ENCODE results near the gene RIMOC1.
A peak's percentile ranks its signal among the peaks of the same experiment; 100 is the strongest.

Gene RIMOC1

GRCh38 chr5:41924872-41925554 is 20.9 kb downstream of the RIMOC1 start, which contains the start of gene FBXO4 (continued):
- TF ChIP-seq ZSCAN4 (tag by site-specific recombination; IDR thresholded peaks at IDR 0.05) (0 out of 2 replicates have a peak, but pooled peaks have one; percentile 22), ZNF677 (tag by site-specific recombination; IDR thresholded peaks at IDR 0.05) (no peak), ZNF585B (tag by site-specific recombination; IDR thresholded peaks at IDR 0.05) (peak; percentile 5; the same call in 1 of the 2 replicates), ZNF518A (tag by site-specific recombination; conservative IDR thresholded peaks at IDR 0.05; ENCODE audit: low read depth) (peak; percentile 43), ZNF16 (tag by site-specific recombination; IDR thresholded peaks at IDR 0.05; ENCODE audit: low read depth) (0 out of 2 replicates have a peak, but pooled peaks have one; percentile 11), IKZF3 (tag by site-specific recombination; IDR thresholded peaks at IDR 0.05) (peak; percentile 89), ZXDB (tag by site-specific recombination; IDR thresholded peaks at IDR 0.05) (peak; percentile 94), ZNF121 (tag by site-specific recombination; IDR thresholded peaks at IDR 0.05) (no peak; the same call in none of the 2 replicates), ZNF791 (tag by site-specific recombination; IDR thresholded peaks at IDR 0.05) (no peak), ZNF2 (tag by site-specific recombination; IDR thresholded peaks at IDR 0.05) (peak; percentile 84), ZNF155 (tag by site-specific recombination; IDR thresholded peaks at IDR 0.05) (no peak), ZNF561 (tag by site-specific recombination; IDR thresholded peaks at IDR 0.05; ENCODE audit: borderline replicate concordance) (peak; percentile 54; the same call in 1 of the 2 replicates), ZNF555 (tag by site-specific recombination; conservative IDR thresholded peaks at IDR 0.05) (no peak), ZNF692 (tag by site-specific recombination; IDR thresholded peaks at IDR 0.05) (peak; percentile 90), OSR2 (tag by site-specific recombination; IDR thresholded peaks at IDR 0.05) (peak; percentile 76), ZNF335 (tag by site-specific recombination; conservative IDR thresholded peaks at IDR 0.05) (peak; percentile 69), ZIC2 (tag by site-specific recombination; IDR thresholded peaks at IDR 0.05) (peak; percentile 86), ZFP37 (tag by site-specific recombination; IDR thresholded peaks at IDR 0.05) (peak; percentile 81), GFI1B (tag by site-specific recombination; IDR thresholded peaks at IDR 0.05) (no peak), ZNF785 (tag by site-specific recombination; IDR thresholded peaks at IDR 0.05) (peak; percentile 89; the same call in 1 of the 2 replicates), ZNF394 (tag by site-specific recombination; IDR thresholded peaks at IDR 0.05; ENCODE audit: borderline replicate concordance) (peak; percentile 91), SP3 (tag by site-specific recombination; IDR thresholded peaks at IDR 0.05) (peak; percentile 88), SP7 (tag by site-specific recombination; IDR thresholded peaks at IDR 0.05) (peak; percentile 81), ZNF423 (tag by site-specific recombination; IDR thresholded peaks at IDR 0.05) (peak; percentile 76), MYNN (tag by site-specific recombination; IDR thresholded peaks at IDR 0.05; ENCODE audit: borderline replicate concordance) (no peak), SCRT1 (tag by site-specific recombination; IDR thresholded peaks at IDR 0.05; ENCODE audit: borderline replicate concordance) (no peak), FEZF1 (tag by site-specific recombination; IDR thresholded peaks at IDR 0.05) (no peak), ZNF530 (tag by site-specific recombination; IDR thresholded peaks at IDR 0.05; ENCODE audit: low read depth) (no peak), ZNF449 (tag by site-specific recombination; IDR thresholded peaks at IDR 0.05) (no peak; the same call in 1 of the 2 replicates), ZNF510 (tag by site-specific recombination; IDR thresholded peaks at IDR 0.05; ENCODE audit: insufficient replicate concordance) (no peak), ZNF24 (tag by site-specific recombination; IDR thresholded peaks at IDR 0.05) (0 out of 2 replicates have a peak, but pooled peaks have one; percentile 31), BCL11B (tag by site-specific recombination; IDR thresholded peaks at IDR 0.05; ENCODE audit: low read depth) (peak; percentile 81)
